Left ventricle myocardium inferior (tissue), 1 donor: ENCODE data around the gene ASCL1. TPM values are rescaled to one million over a fixed set of nuclear protein-coding genes. Genes with fewer than 3 reads are reported as not detected.

Source experiments
- DNase-seq: peaks from one replicate; pipeline ENCODE4 v3.0.0-alpha.2; 2020
- H3K27ac ChIP-seq: fragments of 200-600 bp; replicated peaks from 2 replicates; pipeline ENCODE4 v1.8.0; 2021
- H3K27me3 ChIP-seq: fragments of 200-600 bp; 2 replicates; pipeline ENCODE4 v1.8.0; 2021; ENCODE audit warnings: low read depth
- H3K36me3 ChIP-seq: fragments of 200-600 bp; 2 replicates; pipeline ENCODE4 v1.8.0; 2021
- H3K4me1 ChIP-seq: fragments of 200-600 bp; 2 replicates; pipeline ENCODE4 v1.8.0; 2021
- H3K4me3 ChIP-seq: fragments of 200-600 bp; 2 replicates; pipeline ENCODE4 v1.8.0; 2021; ENCODE audit warnings: mild to moderate bottlenecking, moderate library complexity
- H3K9me3 ChIP-seq: fragments of 200-600 bp; replicated peaks from 2 replicates; pipeline ENCODE4 v1.8.0; 2021
- intact Hi-C: fragments of 100-400 bp; cut with micrococcal nuclease; formaldehyde crosslinking; loops from one replicate; pipeline ENCODE4 v1.11.0; 2022
- total RNA-seq: library from RNA; stranded (reverse); fragmentation: NEBNext Ultra II Directional; extraction: Animal tissue kit (Norgen Biotek cat#: 25700); gene quantifications from one replicate; pipeline ENCODE4 v1.2.1, GENCODE V29; 2021
- TF ChIP-seq, protein P1 (sequence below): fragments of 200-600 bp; IDR thresholded peaks from 2 replicates; pipeline ENCODE4 v1.8.0; 2021; ENCODE audit warnings: antibody characterized with exemption, mild to moderate bottlenecking, borderline replicate concordance
- donor health status: DM: no; HTN: yes; CAD: no; lungs with severe emphysema.

ASCL1 gene
- total RNA-seq, 1 donor from 2014 or later, result not detected

DNA sequence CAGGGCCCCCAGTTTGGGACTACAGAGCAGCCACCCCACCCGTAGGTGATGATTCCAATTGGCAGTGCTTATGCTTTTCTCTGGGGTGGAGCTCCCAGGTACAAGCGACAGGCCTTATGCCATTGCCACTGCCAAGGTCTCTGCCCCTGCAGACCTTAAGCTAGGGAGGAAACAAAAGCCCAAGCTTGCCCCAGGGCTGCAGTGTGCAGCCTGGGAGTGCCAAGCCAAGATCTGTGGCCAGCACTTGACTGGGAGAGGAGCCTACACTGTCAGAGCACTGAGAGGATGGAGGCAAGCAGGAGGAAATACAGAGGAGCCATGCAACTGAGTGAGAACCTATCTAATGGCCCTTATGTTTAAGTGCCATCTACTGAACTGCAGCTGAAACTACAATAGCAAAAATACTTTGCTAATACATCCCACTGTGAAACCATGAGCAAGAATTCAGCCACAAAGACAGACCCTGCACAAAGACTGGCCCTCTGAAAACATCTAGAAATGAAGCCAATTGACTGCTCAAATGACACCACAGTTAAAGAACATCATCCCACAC is 17.7 kb upstream of the ASCL1 start:
- Histone ChIP-seq H3K36me3 (no peaks in the 10 kb centered on the region), H3K27me3 (peaks cover 20% of the 10 kb centered on the region), H3K4me1 (no peaks in the 10 kb centered on the region), H3K9me3 (peaks cover 35% of the 10 kb centered on the region), H3K27ac (no peak overlapping the region), H3K4me3 (no peak overlapping the region)
- intact Hi-C loops, result no loop called here
- DNase-seq, result no peak
- TF ChIP-seq, protein P1, sequence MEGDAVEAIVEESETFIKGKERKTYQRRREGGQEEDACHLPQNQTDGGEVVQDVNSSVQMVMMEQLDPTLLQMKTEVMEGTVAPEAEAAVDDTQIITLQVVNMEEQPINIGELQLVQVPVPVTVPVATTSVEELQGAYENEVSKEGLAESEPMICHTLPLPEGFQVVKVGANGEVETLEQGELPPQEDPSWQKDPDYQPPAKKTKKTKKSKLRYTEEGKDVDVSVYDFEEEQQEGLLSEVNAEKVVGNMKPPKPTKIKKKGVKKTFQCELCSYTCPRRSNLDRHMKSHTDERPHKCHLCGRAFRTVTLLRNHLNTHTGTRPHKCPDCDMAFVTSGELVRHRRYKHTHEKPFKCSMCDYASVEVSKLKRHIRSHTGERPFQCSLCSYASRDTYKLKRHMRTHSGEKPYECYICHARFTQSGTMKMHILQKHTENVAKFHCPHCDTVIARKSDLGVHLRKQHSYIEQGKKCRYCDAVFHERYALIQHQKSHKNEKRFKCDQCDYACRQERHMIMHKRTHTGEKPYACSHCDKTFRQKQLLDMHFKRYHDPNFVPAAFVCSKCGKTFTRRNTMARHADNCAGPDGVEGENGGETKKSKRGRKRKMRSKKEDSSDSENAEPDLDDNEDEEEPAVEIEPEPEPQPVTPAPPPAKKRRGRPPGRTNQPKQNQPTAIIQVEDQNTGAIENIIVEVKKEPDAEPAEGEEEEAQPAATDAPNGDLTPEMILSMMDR, result no peak

DNA sequence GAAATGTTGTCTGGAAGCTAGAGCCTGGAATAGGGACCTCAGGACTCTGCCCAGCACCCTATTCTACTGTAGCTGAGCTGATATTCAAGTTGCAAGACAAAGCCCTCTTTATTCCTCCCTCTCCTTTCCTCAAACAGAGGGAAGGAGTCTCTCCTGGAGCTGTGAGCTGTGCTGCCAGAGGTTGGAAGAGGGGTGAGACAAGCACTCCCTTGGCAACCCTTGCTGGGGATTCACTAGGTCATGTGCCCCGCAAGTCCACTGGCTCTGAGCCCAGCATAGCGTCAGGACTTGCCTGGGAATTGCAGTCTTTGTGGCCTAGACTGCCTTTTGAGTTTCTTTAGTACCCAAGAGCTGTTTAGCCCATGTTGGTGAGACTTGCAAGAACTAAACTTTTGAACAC is 11.4 kb upstream of the ASCL1 start:
- intact Hi-C loops, result no loop called here
- peaks cover 61% of the 10 kb centered on the region for H3K27me3 ChIP-seq

DNA sequence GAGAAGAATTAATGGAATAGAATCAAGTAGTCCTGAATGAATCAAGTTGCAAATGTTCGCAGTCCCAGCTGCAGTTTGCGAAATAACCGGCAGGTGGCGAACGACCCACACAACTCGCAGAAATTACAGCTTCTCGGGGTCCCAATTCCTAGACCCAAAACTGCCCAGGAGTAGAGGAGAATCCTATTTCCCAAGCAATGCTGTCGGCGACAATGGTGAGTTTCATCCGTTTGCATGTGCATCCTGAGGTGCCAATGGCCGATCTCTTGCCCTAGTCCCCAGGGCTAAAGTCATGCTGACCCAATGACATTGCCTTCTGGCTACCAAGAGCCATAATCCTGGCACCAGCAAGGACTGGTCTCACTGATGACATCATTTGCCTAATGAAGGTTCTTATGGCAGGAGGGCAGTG is 8.5 kb upstream of the ASCL1 start:
- no peaks in the 10 kb centered on the region for H3K4me1 ChIP-seq
- peak; percentile 21 for DNase-seq
- TF ChIP-seq, protein P1, result peak; percentile 82
- H3K27ac ChIP-seq, result no peak overlapping the region
- H3K9me3 ChIP-seq, result peaks cover 6% of the 10 kb centered on the region
- H3K36me3 ChIP-seq, result no peaks in the 10 kb centered on the region
- peaks cover 90% of the 10 kb centered on the region for H3K27me3 ChIP-seq
- intact Hi-C loops, result no loop called here
- H3K4me3 ChIP-seq, result no peak overlapping the region

More for the DNA sequence above, 11.4 kb upstream of the ASCL1 start:
- no peak overlapping the region for H3K4me3 ChIP-seq
- H3K27ac ChIP-seq, result no peak overlapping the region
- no peaks in the 10 kb centered on the region for H3K4me1 ChIP-seq
- H3K36me3 ChIP-seq, result no peaks in the 10 kb centered on the region
- no peak for DNase-seq
- TF ChIP-seq, protein P1, result no peak
- peaks cover 25% of the 10 kb centered on the region for H3K9me3 ChIP-seq

DNA sequence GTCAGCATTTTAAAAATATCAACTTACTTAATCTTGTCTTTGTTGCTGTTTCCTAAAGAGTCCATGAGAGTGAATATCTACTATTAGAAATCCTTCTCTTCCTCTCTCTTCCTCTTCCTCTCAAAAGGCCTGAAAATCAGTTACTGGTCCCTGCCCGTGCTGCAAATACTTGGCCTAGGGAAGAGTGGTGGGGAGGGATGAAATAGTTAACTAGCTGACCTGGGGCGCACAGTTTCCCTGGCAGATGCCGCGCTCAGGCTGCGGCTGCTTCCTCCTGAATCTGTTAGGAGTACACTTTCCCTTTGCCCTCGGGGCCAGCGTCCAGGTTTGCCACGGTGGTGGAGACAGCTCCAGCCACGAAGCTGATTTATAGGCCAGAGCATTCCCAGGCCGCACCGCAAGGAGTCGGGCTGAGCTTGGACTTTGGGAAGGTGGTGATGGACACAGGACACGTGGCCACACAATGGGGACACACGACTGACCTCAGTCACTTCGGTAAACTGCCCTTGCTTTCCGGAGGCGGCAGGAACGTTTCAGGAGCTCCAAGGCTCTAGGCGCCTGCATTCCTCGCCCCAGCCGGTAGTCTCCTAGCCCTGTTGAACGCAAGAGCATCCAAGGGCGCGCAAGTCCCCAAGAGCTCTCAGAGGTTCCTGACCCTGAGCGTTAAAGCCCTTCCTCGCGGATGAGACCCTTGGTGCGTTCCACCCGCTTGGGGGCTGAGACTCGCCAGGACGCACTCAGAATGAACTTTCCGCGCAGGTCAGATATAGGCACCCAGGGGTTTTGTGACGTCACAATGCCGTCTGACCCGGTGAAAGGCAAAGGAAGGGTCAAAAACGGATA is 7.1 kb upstream of the ASCL1 start:
- no peak overlapping the region for H3K27ac ChIP-seq
- DNase-seq, result no peak
- TF ChIP-seq, protein P1, result no peak

DNA sequence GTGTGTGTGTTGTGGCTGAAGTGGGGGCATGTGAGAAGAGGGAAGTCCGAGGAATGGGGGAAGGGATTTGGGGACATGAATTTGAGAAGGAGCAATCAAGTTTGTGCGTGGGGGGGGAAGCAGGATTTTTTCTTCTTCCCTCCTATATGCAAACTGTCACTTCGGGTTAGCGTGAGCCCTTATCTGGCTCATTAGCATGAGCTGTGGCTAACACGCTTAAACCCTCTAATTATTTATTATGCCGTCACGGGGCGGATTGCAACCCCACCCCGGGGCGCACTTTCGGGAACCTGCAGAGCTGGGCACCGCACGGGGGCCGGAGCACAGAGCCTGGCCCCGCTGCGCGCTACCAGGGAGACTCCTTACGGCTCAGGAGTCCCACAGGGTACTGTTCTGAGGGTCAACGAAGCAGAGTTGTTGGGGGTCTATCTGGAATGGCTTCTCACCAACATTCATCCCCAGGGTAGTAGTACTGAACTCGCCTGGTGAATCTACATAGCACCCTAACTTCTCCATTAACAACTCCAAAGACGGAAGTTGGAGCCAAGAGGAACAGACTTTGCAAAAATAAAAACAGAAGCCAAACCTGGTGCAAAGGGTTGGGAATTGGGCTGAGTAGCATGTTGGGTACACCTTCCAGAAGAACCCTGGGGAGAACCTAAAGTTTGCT is 6.4 kb upstream of the ASCL1 start:
- intact Hi-C loops, result loop anchor here (5.0 kb wide), 1 partner anchor 596 kb away; no protein-coding TSS in a partner anchor
- TF ChIP-seq, protein P1, result no peak
- H3K27me3 ChIP-seq, result peaks cover 100% of the 10 kb centered on the region
- H3K27ac ChIP-seq, result no peak overlapping the region
- H3K36me3 ChIP-seq, result no peaks in the 10 kb centered on the region
- peaks cover under 1% of the 10 kb centered on the region for H3K4me1 ChIP-seq
- H3K9me3 ChIP-seq, result peaks cover 3% of the 10 kb centered on the region
- DNase-seq, result no peak
- H3K4me3 ChIP-seq, result no peak overlapping the region

More for the DNA sequence above, 7.1 kb upstream of the ASCL1 start:
- Histone ChIP-seq H3K4me1 (no peaks in the 10 kb centered on the region), H3K4me3 (no peak overlapping the region), H3K36me3 (no peaks in the 10 kb centered on the region), H3K27me3 (peaks cover 98% of the 10 kb centered on the region), H3K9me3 (peaks cover 6% of the 10 kb centered on the region)
- intact Hi-C loops, result loop anchor here (5.0 kb wide), 1 partner anchor 597 kb away; no protein-coding TSS in a partner anchor
